ENCODE results near the gene SPATA21.
"Not testable (repeated sequence)": the region's sequence is repeated elsewhere in the genome, so short reads cannot be mapped to it uniquely, and the experiment has no call there.

The SPATA21 gene, protein sequence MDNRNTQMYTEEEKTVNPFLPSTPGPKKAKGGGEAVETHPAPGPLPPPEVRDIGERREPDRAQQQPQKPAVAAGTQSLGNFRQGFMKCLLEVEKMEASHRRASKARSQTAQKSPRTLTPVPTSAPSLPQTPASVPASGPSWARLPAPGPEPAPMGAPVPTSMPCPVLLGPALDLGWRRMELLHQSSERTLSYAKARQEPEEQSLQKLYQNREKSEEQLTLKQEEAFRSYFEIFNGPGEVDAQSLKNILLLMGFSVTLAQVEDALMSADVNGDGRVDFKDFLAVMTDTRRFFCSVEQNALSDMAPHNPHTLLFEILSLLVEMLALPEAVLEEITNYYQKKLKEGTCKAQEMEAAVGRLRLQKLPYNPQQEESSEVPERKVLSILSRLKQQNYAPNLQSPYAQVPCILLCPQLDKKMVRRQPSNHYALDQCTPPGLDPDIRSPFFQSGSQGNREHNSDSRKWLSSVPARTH

DNA sequence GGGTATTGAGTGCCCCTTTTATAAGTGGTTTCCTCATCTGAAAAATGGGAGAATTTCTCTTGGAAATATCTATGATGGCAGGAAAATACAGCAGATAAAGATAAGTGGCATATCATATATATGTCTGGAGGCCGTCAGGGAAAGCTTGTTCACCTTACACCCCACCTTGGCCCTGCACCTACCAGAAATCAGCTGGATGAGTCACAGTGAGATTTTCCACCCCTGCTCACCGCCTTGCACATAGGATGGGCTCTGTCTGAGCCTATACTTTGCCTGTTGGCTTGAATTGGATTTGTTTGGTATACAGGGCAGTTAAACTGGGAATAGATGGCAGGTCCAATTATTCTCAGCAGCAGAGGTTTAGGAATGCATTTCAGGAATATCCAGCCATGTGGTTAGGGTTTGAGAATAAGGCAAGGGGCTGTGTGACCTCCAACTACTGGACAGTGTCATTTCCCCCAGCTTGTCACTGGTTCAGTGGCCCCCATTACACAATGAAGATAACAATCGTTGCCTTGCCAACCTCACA, at the start of gene SPATA21:
TSS of gene SPATA21 (minus strand) at position 479 of the 529 bp plus-strand sequence. CDS start 6,053 bp downstream, outside the sequence.
- no peak for DNase-seq

DNA sequence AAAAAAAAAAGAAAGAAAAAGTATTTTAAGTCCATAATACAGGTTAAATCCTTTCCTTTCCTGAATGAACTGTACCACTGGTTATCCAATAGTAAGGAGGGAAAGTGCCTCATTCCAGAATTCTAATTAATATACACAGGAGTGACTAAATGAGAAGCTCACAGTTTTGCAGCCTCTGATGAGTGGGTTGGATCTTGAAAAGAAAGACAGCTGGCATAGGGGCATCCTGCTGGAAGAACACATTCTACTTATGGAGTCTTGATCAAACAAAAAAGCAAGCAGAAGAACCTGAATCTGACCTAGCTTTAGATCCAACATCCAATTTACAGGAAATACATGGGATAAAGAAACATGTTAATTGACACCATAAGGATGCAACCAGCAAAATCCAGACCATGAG, 49.8 kb upstream of the SPATA21 start:
- not testable (repeated sequence) for DNase-seq

DNA sequence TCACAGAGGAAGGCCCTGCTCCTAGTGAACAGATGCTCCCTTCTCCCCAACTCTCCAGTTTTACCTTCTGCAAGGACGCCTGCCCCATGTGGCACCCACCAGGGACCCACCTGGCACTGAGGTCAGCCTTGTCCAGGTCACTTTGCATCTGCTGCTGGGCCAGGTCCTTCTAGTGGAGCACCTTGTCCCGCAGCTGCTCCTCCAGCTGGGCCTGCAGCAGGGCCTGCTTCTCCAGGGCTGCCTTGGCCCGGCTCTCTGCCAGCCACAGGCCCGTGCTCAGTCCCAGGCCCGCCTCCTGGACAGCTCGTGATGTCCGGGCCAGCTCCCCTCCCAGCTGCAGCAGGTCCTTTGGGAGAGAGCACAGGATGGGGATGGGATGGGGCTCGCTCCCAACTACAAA, 49.1 kb upstream of the SPATA21 start:
- not testable (repeated sequence) for DNase-seq

DNA sequence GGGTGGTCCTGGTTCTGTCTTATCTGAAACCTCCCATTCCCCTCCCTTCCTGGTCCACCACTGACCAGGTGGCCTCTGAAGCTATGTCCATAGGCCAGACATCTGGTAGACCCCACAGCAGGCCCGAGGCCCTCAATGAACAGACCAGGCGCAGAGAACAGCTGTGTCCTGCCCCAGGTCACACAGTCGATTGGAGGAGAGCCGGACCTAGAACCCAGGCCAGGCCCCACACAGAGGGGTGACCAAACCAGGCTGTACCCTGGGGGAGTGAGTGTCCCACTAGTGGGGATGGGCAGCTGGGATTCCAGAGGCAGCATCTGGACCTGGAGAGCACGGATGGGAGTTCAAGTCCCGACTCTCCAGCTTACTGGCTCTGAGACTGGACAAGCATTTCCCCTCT, 47.7 kb upstream of the SPATA21 start:
- no peak for DNase-seq

DNA sequence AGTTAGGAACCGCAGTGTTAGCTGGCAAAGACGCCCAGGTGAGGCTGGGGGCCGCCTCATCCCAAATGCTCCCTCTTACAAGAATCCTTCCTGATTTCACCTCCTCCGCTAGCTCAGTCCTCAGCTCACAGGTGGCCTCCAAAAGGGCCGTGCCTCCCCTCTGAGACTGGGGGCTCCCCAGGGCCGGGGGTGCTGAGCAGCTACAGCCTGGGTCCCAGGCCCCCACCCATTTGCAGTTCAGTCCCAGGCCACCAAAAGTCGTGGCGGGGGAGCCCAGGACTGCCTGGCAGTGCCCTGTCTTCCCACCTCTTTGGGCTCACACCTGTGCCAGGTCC, 47.2 kb upstream of the SPATA21 start:
- no peak for DNase-seq

DNA sequence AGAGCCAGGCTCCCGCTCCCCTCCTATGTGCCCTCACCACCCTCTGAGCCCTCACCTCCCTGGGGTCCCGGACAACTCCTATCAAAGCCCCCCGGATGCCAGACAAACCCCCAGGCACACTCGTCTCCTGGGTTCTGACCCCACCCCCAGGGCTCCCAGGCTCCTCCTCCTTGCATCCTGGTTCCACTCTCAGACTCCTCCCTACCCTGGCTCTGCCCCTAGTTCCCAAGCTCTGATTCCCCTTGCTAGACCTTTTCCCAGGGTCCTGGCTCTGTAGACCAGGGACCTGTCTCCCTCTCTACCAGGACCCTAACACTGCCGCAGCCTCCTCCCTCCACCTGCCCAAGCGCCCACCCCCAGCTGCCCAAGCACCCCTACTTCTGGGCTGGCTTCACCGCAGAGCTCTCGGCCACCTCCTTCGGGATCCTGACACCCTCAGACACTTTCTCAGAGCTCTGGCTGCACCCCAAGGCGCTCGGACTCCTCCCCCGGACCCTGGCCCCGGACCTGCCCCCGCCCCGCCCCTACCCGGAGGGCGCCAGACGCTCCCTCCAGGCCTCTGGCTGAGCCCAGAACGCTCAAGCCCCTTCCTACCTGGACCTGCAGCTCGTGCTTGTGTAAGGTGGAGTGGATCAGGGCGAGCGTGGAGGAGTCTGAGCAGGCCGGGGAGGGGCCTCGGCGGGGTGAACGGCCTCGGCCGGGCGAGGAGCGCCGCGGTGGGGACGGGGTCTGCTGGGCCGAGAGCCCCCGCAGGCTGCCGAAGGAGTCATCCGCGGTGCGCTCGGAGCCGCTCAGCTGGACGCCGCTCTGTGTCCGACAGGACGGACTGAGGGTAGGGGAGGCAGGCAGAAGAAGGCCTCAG, 46.6 kb upstream of the SPATA21 start:
- not testable (repeated sequence) for DNase-seq

DNA sequence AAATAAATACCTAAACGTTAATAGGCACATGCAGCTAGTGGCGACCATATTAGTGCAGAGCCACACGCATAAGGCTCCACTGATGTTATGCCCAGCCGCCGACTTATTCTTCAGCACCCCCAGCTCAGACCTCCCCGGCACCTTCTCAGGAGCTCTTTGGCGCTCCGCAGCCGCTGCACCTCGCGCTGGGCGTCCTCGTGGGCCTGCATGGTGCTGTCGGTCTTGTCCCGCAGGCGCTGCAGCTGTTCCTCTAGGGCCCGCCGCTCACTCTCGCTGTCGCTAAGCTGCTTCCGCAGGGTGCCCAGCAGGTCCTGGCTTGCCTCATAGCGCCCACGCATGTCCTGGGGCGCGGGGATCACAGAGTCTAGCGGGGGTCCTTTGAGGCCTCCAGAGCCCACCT, 45.9 kb upstream of the SPATA21 start:
- DNase-seq, result not testable (repeated sequence)

DNA sequence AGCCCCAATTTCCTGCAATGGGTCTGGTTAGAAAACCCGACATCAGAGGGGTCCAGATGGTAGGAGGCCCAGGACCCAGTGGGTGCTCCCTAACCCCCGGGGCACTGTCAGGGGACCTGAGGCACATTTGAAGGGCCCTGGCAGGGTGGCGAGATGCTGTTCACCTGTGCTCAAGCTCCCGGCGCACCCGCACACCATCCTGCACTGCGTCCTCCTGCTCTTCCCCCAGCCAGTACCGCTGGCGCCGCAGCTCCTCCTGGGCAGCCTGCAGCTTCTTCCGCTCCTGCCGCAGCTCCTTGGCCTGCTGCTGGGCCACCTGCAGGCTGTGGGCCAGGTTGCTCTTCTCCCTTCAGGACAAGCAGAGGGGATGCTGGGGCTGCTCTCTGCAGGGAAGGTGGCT, 40.9 kb upstream of the SPATA21 start:
- no peak for DNase-seq

DNA sequence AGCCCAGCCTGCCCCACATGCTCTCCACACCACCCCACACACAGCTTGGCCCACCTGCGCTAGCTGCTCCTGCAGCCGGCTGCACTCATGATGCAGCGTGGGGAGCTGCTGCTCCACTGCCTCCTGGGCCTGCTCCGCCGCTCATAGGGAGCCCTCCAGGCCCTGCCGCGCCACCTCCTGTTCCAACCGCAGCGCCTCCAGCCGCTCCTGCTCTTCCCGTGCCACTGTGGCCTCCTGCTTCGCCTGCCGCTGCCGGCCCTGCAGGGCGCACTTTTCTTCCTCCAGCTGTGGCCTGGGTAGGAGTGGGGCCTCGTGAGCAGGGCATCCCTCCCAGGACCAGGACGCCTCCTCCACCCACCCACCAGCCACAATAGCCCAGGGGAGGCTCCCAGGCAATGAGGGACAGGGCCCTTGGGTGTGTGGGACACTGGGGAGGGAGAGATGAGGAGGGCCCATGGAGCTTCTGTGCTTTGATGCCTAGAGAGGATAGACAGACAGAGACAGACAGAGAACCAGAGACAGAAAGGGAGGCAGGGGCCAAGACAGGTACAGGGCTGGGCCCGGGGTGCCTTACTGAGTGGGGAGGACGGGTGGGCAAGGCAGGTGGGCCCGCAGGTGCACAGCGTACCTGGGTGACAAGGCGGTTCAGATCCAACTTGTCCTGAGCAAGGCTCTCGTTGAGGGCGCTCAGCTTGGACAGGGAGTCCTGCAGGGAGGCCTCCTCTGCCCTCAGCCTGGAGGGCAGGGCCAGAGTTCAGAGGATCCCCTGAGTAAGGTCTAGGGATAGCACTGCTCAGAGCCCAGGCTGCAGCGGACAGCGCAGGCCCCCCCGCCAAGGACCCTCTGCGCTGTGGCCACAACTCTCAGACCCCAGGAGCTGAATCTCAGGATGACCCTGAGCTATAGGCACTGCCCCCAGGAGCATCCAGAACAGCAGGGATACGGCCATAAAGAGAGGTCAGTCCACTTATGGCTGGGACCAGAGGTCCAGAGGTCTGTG, 38.8 kb upstream of the SPATA21 start:
- DNase-seq, result not testable (repeated sequence)

DNA sequence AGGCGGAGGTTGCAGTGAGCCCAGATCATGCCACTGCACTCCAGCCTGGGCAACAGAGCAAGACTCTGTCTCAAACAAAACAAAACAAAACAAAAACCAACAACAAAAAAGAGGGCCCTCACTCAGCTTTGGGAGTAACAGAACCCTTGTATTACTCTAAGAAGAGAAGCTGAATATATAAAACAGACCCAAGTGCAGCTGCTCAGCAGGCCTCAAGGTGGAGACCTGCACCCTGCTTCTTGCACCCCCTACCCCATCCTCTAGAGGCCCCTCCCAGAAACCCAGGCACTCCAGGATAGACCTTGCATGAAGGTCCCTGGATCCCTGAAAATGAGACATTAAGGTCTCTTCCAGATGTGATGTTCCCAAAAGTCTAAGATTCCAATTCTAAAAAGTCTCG, 37.7 kb upstream of the SPATA21 start:
- not testable (repeated sequence) for DNase-seq

DNA sequence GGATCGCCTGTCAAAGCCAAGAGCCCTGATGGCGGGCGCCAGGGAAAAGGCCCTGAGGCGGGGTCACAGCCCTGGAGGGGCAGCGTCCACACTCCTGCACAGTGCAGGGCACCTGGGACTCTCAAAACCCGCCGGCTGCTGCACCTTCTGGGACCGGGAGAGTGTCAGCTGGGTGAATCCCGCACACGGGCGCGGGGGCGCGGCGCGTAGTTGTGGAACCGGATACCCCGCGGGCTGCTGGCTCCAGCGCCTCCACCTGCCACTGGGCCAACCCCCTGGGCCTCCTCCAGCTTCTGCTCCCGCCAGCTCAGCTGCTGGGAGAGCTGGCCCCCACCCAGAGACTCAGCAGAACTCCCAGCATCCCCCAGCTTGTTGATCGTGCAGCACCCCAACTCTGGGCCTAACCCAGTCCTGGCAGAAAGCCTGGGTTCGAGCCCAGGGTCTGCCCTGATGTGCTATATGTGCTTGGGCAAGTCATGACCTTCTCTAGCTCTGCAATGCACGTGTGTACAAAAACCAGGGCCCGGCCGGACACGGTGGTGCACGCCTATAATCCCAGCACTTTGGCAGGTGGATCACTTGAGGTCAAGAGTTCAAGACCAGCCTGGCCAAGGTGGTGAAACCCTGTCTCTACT, 37.1 kb upstream of the SPATA21 start:
- DNase-seq, result no peak

DNA sequence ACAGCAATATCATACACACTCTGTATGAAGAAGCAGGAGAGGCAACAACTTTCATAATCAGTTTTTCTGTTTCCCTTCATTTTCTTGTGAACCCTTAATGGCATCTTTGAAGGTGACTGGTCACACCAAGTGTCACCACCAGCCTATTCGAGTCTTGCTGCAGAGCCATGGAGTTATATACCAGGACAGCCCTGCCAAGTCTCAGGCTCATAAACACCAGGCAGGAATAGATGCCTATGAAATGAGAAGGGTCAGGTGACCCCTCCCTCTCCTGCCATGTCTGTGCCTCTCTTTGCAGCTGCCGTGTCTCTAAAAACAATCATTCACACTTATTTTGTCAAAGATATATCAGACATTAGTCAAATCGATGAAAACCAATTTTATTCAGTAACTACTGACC, 31.3 kb upstream of the SPATA21 start:
- no peak for DNase-seq

DNA sequence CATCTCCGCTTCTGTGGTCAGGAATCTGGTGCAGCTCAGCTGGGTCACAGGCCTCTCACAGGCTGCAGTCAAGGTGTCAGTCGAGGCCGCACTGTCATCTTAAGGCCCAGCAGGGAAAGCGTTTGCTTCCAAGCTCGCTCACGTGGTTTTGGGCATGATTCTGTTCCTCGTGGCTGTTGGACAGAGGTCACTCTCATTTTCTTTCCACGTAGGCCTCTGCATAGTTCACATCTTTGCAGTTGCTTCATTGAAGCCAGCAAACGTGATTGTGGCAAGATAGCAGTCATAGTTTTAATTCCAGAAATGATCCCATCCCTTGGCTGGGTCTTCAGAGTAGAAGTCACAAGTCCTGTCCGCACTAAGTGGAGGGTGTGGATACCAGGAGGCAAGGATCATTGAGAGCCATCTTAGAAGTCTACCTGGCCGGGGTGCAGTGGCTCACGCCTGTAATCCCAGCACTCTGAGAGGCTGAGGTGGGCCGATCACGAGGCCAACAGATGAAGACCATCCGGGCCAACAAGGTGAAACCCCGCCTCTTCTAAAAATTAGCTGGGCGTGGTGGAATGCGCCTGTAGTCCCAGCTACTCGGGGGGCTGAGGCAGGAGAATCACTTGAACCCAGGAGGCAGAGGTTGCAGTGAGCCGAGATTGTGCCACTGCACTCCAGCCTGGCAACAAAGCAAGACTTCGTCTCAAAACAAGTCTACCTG, 27.8 kb upstream of the SPATA21 start:
- no peak for DNase-seq

DNA sequence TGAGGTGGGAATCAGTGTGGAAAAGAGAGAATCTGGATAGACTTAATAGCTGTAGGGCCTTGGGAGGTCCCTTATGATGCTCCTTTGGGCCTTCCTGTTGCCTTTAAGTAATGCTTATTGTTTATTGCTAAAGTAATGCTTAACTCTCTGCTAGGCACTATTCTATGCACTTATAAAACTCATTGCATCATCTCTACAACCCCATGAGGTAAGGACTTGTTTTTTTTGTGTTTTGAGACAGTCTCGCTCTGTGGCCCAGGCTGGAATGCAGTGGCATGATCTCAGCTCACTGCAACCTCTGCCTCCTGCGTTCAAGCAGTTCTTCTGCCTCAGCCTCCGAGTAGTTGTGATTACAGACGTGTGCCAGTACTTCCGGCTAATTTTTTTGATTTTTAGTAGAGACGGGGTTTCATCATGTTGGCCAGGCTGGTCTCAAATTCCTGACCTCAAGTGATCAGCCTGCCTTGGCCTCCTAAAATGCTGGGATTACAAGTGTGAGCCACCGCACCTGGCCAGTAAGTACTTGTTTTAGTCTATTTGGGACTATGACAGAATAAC, 25.6 kb upstream of the SPATA21 start:
- DNase-seq, result no peak

DNA sequence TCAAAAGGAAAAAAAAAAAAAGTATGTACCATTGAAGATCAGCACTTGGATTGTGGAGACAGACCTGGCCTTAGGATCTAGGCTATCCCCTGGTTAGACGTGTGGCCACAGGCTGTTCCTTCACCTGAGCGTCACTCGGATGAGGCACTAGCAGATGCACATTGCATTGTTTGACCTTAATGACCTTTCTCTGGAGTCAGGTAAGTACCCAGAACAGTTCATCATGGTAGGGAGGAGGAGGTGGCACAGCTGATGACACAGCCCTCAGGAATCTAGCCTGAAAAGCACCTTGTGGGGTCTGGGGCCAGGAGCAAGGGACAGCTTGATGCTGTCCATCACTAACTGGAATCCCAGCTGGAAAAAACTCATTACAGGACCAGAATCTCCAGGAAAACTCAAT, 24.5 kb upstream of the SPATA21 start:
- DNase-seq, result no peak

DNA sequence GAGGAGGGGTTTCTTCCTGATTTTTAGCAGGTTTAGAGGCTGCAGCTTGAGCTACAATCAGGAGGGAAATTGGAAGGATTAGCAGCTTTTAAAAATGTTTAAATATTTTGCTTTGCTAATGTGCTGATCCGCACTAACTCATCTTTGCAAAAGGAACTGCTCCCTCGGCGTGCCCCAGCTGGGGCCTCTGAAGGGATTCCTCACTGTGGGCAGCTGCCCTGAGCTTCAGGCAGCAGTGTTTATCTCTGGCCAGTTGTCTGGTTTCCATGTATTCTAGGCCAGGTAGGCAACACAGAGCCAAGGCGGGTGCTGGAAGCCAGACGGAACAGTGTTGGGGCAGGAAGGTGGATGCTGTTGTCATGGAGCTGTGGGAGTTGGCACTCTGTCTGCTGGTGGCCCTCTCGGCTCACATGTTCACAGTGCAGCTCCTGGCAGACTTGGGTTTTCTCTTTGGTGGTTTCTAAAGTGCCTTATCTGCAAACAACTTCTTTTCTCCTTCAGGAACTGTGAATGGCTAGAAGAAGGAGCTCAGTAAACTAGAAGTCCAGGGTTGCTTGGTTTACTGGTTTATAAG, 22.2 kb upstream of the SPATA21 start:
- DNase-seq, result peak in 47 of 58 donors; percentile 5 to 77 (median 26)

DNA sequence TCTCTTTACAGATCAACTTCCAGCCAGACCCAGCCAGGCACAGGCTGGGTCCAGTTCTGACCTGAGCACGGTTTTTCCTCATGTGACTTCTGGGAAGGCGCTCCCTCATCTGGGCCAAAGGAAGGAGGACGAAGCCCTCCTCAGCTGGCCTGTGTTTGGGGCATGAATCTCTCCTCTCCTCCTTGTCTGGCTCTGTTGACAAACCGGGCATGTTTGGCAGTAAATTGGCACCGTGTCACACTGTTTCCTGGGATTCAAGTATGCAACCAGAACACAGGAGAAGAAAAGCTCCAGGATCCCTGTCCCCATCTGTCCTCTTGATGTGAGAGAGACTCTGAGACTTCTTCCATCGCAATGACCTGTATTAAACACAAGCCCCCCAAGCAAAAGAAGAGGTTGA, 21.6 kb upstream of the SPATA21 start:
- peak in 32 of 58 donors; percentile 4 to 57 (median 16) for DNase-seq

DNA sequence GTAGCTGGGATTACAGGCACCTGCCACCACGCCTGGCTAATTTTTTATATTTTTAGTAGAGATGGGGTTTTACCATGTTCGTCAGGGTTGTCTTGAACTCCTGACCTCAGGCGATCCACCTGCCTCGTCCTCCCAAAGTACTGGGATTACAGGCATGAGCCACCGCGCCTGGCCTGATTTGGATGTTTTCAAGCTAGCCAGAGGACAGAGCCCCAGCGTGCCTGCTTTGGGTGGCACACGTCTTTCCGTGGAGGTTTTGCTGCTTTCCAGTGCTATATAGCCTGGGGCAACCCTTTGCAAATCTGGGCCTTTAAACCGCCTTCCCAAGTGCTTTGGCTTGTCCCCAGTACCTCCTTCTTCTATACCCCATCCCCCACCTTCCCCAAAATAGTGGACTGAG, 18.9 kb upstream of the SPATA21 start:
- DNase-seq, result not testable (repeated sequence)

DNA sequence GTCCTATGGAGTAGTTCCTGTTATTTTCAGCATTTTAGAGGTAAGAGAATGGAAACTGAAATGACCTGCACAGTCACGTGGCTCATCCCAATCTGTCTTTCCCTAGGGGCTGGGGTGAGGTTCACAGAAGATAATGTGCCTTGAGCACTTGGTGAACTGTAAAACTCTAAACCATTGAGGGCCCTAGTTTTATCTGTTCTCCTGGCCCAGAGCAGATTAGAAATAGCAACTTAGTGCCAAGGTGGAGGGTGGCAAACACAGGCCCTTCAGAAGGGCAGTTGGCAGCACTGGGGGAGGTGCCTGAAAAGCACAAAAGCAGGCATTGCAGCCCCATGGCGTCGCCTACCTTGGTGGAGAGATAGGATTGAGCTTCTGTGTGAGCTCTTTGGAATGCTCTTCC, 17.7 kb upstream of the SPATA21 start:
- DNase-seq, result not testable (repeated sequence)

Measured in anterior cingulate cortex (tissue), 58 donors.